Neural cell (in vitro differentiated cells): ENCODE results near the gene GAB1. TPM values are rescaled to one million over a fixed set of nuclear protein-coding genes. Genes with fewer than 3 reads are reported as not detected.

Source experiments
- H2AFZ ChIP-seq: fragments of 200-600, 300-800 bp; sonication (generic), shearing (Covaris generic); 2 replicates; pipeline ENCODE4 v1.6.0; 2014; ENCODE audit warnings: low read depth, mild to moderate bottlenecking, antibody characterized with exemption, low read length, moderate library complexity
- H3F3A ChIP-seq: fragments of 200-600 bp; shearing (Covaris generic); 2 replicates; pipeline ENCODE4 v1.6.1; 2016; ENCODE audit warnings: mild to moderate bottlenecking, moderate library complexity, mixed read lengths, antibody characterized with exemption, low read length; ENCODE audit not compliant: insufficient read depth, poor library complexity, severe bottlenecking
- H3K27ac ChIP-seq: fragments of 200-600, 300-800 bp; sonication (generic), shearing (Covaris generic); 2 replicates; pipeline ENCODE4 v1.5.1; 2014; ENCODE audit warnings: mild to moderate bottlenecking, low read length, moderate library complexity
- H3K27me3 ChIP-seq: fragments of 300-800, 200-600 bp; sonication (generic), shearing (Covaris generic); 2 replicates; pipeline ENCODE4 v1.6.0; 2014; ENCODE audit warnings: mild to moderate bottlenecking, low read depth, low read length, moderate library complexity; ENCODE audit not compliant: insufficient read depth
- H3K36me3 ChIP-seq: fragments of 300-800, 200-600 bp; sonication (generic), shearing (Covaris generic); 2 replicates; pipeline ENCODE4 v1.5.1; 2014; ENCODE audit warnings: mild to moderate bottlenecking, antibody characterized with exemption, low read length, moderate library complexity; ENCODE audit not compliant: insufficient read depth
- H3K4me2 ChIP-seq: fragments of 300-800, 200-600 bp; sonication (generic), shearing (Covaris generic); 2 replicates; pipeline ENCODE4 v1.6.0; 2014; ENCODE audit warnings: mild to moderate bottlenecking, low read length
- H3K4me3 ChIP-seq: fragments of 300-800, 200-600 bp; sonication (generic), shearing (Covaris generic); 2 replicates; pipeline ENCODE4 v1.5.1; 2014; ENCODE audit warnings: mild to moderate bottlenecking, low read length, moderate library complexity
- H3K79me2 ChIP-seq: fragments of 200-600 bp; shearing (Covaris generic); replicated peaks from 2 replicates; pipeline ENCODE4 v1.6.0; 2014; ENCODE audit warnings: mild to moderate bottlenecking, low read length, moderate library complexity; ENCODE audit not compliant: insufficient read depth
- H3K9ac ChIP-seq: fragments of 300-800, 200-600 bp; sonication (generic), shearing (Covaris generic); 2 replicates; pipeline ENCODE4 v1.6.1; 2016; ENCODE audit warnings: mild to moderate bottlenecking, low read length, mixed read lengths
- H3K9me2 ChIP-seq: fragments of 200-600 bp; shearing (Covaris generic); 2 replicates; pipeline ENCODE4 v1.6.1; 2016; ENCODE audit warnings: mild to moderate bottlenecking, low read length, mixed read lengths; ENCODE audit not compliant: insufficient read depth
- H3K9me3 ChIP-seq: fragments of 200-600, 300-800 bp; sonication (generic), shearing (Covaris generic); 2 replicates; pipeline ENCODE4 v1.6.1; 2016; ENCODE audit warnings: mild to moderate bottlenecking, mixed run types, low read length, moderate library complexity, mixed read lengths
- H4K20me1 ChIP-seq: fragments of 200-600 bp; shearing (Covaris generic); 2 replicates; pipeline ENCODE4 v1.6.1; 2016; ENCODE audit warnings: mild to moderate bottlenecking, mixed run types; ENCODE audit not compliant: insufficient read depth
- EP300 ChIP-seq: fragments of 450-650 bp; conservative IDR thresholded peaks from 2 replicates; pipeline ENCODE4 v1.6.1; 2014; ENCODE audit warnings: antibody characterized with exemption, mild to moderate bottlenecking, moderate library complexity; ENCODE audit not compliant: poor library complexity, severe bottlenecking
- EZH2 ChIP-seq: fragments of 200-600, 300-800 bp; shearing (Covaris generic), sonication (generic); IDR thresholded peaks from 2 replicates; pipeline ENCODE4 v1.6.1; 2014; ENCODE audit warnings: antibody characterized with exemption, low read length, borderline replicate concordance, mild to moderate bottlenecking; ENCODE audit not compliant: insufficient read depth, poor library complexity, severe bottlenecking
- MXI1 ChIP-seq: fragments of 450-650 bp; conservative IDR thresholded peaks from 2 replicates; pipeline ENCODE4 v1.6.1; 2014; ENCODE audit warnings: antibody characterized with exemption, mild to moderate bottlenecking; ENCODE audit not compliant: poor library complexity, severe bottlenecking
- POLR2AphosphoS5 ChIP-seq: IDR thresholded peaks from 2 replicates; pipeline ENCODE4 v1.6.1; 2012
- RAD21 ChIP-seq: fragments of 450-650 bp; conservative IDR thresholded peaks from 2 replicates; pipeline ENCODE4 v1.6.1; 2014; ENCODE audit warnings: antibody characterized with exemption, mild to moderate bottlenecking, moderate library complexity
- SMC3 ChIP-seq: fragments of 450-650 bp; conservative IDR thresholded peaks from 2 replicates; pipeline ENCODE4 v1.6.1; 2014; ENCODE audit warnings: antibody characterized with exemption, mild to moderate bottlenecking, moderate library complexity; ENCODE audit not compliant: poor library complexity
- TAF1 ChIP-seq: IDR thresholded peaks from 2 replicates; pipeline ENCODE4 v1.6.1; 2012; ENCODE audit warnings: low read depth
- polyA plus RNA-seq: library from polyadenylated mRNA; depleted of rRNA; stranded (reverse); fragments of >200 nt; gene quantifications from 2 replicates; pipeline ENCODE4 v1.2.3, GENCODE V29; 2014
- TF ChIP-seq, protein P1 (sequence below): fragments of 450-650 bp; IDR thresholded peaks from 2 replicates; pipeline ENCODE4 v1.5.1; 2014; ENCODE audit warnings: antibody characterized with exemption, mild to moderate bottlenecking, moderate library complexity; ENCODE audit not compliant: poor library complexity, severe bottlenecking
- TF ChIP-seq, protein P2 (sequence below): IDR thresholded peaks from 2 replicates; pipeline ENCODE4 v1.6.1; 2012; ENCODE audit warnings: borderline replicate concordance

Gene GAB1
- polyA plus RNA-seq, 1 donor from 2014 or later, result 2.4 TPM

- no peaks in the 10 kb centered on the region for H3K79me2 ChIP-seq
- no peaks in the 10 kb centered on the region for H3K27me3 ChIP-seq
- H2AFZ ChIP-seq, result no peak overlapping the region
- no peak overlapping the region for H3K4me3 ChIP-seq
- no peaks in the 10 kb centered on the region for H4K20me1 ChIP-seq
- H3F3A ChIP-seq, result no peaks in the 10 kb centered on the region
- H3K4me2 ChIP-seq, result no peak overlapping the region
- TF ChIP-seq EP300 (no peak), TAF1 (no peak), EZH2 (no peak)
- no peak overlapping the region for H3K9ac ChIP-seq
- H3K9me2 ChIP-seq, result no peaks in the 10 kb centered on the region
- no peaks in the 10 kb centered on the region for H3K9me3 ChIP-seq
- H3K27ac ChIP-seq, result no peak overlapping the region
- H3K36me3 ChIP-seq, result no peaks in the 10 kb centered on the region
Measured at GRCh38 chr4:143375326-143376073, 38.8 kb downstream of the GAB1 start.

DNA sequence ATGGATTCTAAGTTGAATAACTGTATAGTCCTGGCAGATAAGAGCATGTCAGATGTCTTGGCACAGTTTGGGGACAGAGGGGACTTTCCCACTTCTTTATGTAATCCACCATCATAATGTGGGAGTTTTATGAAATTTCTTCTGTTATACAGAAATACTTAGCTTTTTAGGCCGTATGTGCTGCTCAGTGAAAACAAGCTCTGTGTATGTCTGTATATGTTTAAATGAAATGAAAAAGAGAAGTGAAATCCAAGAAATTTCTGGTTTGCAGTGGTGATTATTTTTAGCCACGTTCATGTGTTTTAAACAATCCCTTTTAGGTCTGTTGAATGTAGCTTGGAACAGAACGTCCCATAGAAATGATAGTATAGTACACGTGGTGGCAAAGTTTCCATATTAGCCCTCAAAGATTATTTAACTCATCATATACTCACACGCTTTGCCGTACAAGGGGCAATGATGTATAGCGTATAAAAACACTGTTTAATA is 41.0 kb downstream of the GAB1 start:
- Histone ChIP-seq H3K36me3 (no peaks in the 10 kb centered on the region), H3K27ac (no peak overlapping the region), H3K9me2 (no peaks in the 10 kb centered on the region), H3K4me3 (no peak overlapping the region), H3K4me2 (no peak overlapping the region), H3F3A (no peaks in the 10 kb centered on the region), H3K9ac (no peak overlapping the region), H3K79me2 (no peaks in the 10 kb centered on the region), H4K20me1 (no peaks in the 10 kb centered on the region), H3K9me3 (no peaks in the 10 kb centered on the region), H2AFZ (no peak overlapping the region), H3K27me3 (no peaks in the 10 kb centered on the region)
- no peak for TF ChIP-seq POLR2AphosphoS5
- TF ChIP-seq SMC3, result no peak
- TF ChIP-seq, protein P1, sequence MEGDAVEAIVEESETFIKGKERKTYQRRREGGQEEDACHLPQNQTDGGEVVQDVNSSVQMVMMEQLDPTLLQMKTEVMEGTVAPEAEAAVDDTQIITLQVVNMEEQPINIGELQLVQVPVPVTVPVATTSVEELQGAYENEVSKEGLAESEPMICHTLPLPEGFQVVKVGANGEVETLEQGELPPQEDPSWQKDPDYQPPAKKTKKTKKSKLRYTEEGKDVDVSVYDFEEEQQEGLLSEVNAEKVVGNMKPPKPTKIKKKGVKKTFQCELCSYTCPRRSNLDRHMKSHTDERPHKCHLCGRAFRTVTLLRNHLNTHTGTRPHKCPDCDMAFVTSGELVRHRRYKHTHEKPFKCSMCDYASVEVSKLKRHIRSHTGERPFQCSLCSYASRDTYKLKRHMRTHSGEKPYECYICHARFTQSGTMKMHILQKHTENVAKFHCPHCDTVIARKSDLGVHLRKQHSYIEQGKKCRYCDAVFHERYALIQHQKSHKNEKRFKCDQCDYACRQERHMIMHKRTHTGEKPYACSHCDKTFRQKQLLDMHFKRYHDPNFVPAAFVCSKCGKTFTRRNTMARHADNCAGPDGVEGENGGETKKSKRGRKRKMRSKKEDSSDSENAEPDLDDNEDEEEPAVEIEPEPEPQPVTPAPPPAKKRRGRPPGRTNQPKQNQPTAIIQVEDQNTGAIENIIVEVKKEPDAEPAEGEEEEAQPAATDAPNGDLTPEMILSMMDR, result no peak
- no peak for TF ChIP-seq TAF1
- no peak for TF ChIP-seq RAD21
- no peak for TF ChIP-seq MXI1
- no peak for TF ChIP-seq EP300
- no peak for TF ChIP-seq EZH2
- TF ChIP-seq, protein P2, sequence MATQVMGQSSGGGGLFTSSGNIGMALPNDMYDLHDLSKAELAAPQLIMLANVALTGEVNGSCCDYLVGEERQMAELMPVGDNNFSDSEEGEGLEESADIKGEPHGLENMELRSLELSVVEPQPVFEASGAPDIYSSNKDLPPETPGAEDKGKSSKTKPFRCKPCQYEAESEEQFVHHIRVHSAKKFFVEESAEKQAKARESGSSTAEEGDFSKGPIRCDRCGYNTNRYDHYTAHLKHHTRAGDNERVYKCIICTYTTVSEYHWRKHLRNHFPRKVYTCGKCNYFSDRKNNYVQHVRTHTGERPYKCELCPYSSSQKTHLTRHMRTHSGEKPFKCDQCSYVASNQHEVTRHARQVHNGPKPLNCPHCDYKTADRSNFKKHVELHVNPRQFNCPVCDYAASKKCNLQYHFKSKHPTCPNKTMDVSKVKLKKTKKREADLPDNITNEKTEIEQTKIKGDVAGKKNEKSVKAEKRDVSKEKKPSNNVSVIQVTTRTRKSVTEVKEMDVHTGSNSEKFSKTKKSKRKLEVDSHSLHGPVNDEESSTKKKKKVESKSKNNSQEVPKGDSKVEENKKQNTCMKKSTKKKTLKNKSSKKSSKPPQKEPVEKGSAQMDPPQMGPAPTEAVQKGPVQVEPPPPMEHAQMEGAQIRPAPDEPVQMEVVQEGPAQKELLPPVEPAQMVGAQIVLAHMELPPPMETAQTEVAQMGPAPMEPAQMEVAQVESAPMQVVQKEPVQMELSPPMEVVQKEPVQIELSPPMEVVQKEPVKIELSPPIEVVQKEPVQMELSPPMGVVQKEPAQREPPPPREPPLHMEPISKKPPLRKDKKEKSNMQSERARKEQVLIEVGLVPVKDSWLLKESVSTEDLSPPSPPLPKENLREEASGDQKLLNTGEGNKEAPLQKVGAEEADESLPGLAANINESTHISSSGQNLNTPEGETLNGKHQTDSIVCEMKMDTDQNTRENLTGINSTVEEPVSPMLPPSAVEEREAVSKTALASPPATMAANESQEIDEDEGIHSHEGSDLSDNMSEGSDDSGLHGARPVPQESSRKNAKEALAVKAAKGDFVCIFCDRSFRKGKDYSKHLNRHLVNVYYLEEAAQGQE, result no peak
